ENCODE measurements around the gene MLANA.

Gene MLANA, protein sequence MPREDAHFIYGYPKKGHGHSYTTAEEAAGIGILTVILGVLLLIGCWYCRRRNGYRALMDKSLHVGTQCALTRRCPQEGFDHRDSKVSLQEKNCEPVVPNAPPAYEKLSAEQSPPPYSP

DNA sequence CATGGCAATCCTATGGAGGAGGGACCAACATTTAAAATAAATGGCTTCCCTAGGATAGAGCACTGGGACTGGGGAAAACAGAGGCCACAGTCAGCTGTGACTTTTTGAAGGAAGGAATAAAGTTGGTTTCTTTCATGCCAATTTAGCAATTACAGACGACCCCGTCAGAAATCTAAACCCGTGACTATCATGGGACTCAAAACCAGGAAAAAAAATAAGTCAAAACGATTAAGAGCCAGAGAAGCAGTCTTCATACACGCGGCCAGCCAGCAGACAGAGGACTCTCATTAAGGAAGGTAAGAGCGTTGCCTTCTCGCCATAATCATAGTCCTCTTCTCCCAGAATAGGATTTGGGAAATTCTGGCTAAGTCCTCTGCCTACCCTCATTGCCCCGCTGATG is at the start of gene MLANA:
MLANA (plus strand) TSS at position 249 of the 400 bp plus-strand sequence. CDS start 1,586 bp downstream, outside the sequence.
- DNase-seq (ENCODE audit: low read depth in 1 of 2, low spot score in 1 of 2): no peak

GRCh38 chr9:5841771-5842573 is 48.7 kb upstream of the MLANA start:
- peak in 1 of 2 donors; percentile 42 for DNase-seq (ENCODE audit: low read depth in 1 of 2, low spot score in 1 of 2)

DNA sequence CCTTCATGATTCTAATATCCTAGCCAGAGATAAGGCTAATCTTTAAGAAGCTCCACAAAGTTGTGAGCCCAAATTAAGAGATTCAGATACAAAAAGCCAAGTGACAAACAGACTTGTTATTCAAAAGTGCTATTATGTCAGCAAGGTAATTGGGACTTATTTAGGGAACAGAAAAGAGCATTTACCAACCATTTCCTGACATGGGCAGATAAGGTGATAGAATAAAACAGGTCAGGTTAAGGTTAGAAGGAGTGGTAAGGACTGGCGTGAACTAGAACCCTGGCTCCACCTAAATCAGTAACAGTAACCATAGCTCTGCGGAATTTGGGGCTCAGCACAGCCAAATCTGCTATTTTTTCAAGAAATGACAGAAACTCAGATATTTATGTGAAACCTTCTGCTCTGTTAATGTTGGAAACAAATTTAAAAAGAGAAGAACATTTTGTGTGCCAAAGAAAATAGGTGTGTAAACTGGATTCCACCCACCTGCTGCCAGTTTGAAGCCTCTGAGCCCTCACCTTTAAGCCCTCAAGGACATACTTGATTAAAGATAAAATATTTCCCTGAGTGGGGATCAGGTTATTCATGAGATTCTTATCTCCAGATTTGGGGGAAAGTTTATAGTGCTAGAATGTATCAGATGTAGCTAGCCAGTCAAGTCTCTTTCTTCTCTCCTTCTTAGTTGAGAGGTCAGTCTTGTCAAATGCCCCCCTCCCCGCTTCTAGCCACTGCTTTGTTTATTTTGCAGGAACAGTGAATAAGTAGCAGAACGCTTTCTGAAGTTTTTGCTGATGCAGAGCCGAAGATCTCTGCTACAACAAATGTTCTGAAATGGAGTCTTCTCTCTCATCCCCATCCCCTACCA is 47.5 kb upstream of the MLANA start:
- no peak for DNase-seq (ENCODE audit: low read depth in 1 of 2, low spot score in 1 of 2)

DNA sequence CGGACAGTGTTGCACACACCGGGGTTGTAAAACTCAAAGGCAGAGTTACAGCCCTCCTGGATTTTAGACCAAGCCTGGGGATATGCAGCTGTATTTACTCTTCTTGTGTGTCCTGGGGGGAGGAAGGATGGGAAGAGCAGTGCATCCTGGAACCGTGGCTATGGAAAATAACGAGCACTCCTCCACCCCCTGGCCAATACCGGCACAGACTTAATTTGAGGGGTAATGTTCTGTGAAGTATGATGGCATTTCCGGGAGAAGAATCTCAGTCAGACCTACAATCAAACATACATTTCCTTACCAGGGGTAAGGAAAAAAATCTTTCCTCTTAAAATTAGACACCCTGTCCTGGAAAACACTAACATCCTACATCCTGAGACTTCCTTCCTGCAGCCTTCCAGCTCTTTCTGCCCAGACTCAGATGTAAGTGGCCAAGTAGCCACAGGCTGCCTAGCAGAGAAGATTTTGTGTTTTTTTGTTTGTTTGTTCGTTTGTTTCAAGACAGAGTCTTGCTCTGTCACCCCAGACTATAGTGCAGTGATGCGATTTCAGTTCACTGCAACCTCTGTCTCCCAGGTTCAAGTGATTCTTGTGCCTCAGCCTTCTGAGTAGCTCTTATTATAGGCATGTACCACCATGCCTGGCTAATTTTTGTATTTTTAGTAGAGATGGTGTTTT is 46.8 kb upstream of the MLANA start:
- DNase-seq (ENCODE audit: low read depth in 1 of 2, low spot score in 1 of 2): no peak

DNA sequence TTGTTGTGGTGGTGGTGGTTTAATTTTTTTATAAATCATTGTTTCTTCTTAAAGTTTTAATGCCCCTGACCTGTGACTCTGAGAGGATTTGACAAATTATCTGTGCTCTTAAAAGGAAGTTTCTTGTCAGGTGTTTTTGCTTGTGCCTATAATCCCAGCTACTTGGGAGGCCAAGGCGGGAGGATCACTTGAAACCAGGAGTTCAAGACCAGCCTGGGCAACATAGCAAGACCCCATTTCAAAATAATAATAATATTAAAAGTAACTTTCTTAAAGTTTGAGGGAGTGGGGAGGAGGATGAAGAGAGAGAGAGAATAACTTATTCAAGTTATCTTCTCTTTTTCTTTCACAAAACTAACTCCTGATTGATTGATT is 45.5 kb upstream of the MLANA start:
- no peak for DNase-seq (ENCODE audit: low read depth in 1 of 2, low spot score in 1 of 2)

GRCh38 chr9:5846096-5846495 is 44.6 kb upstream of the MLANA start:
- no peak for DNase-seq (ENCODE audit: low read depth in 1 of 2, low spot score in 1 of 2)

DNA sequence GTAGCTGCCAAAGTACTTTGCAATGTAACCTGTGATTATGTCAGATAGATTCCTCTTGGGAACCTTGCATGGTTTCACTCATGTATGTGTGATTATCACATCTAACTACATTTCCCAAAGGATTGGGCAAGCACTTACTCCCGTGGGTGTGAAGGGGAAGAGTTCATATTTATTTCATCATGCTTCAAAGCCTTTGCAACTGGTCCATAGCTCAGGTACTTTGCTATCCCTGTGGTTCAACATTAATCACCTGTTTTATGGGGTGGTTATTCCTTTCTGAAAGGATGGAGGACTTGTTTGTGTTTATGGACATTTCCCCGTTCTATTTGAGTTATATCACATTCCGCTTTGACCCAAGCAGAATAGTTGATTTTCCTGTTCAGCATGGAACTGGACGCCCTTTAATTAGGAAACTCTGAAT is 44.2 kb upstream of the MLANA start:
- no peak for DNase-seq (ENCODE audit: low read depth in 1 of 2, low spot score in 1 of 2)

- no peak for DNase-seq (ENCODE audit: low read depth in 1 of 2, low spot score in 1 of 2)
Measured at GRCh38 chr9:5848372-5848882, 42.3 kb upstream of the MLANA start.

GRCh38 chr9:5850724-5851122 is 40.0 kb upstream of the MLANA start:
- DNase-seq (ENCODE audit: low read depth in 1 of 2, low spot score in 1 of 2): no peak

- DNase-seq (ENCODE audit: low read depth in 1 of 2, low spot score in 1 of 2): peak in 1 of 2 donors; percentile 51
Measured at GRCh38 chr9:5851445-5851844, 39.2 kb upstream of the MLANA start.

DNA sequence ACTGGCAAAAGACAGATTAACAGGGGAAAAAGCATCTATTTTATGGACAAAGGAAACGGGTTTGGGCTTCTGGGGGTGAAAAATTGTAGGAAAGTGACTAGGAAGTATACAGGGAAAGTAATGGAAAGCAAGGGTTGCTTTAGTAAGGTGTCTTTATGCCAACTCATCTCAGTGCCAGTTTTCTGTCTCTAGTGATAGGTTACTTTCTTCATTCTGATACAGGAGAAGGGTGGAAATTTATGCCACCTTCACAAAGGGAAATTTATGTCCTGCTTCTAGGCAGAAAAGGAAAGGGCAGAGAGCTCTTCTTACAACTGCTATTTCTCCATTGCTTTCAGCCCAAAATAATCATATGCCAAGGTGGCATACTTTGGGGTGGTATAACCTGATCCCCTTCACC is 37.7 kb upstream of the MLANA start:
- DNase-seq (ENCODE audit: low read depth in 1 of 2, low spot score in 1 of 2): no peak

GRCh38 chr9:5853617-5854016 is 37.1 kb upstream of the MLANA start:
- no peak for DNase-seq (ENCODE audit: low read depth in 1 of 2, low spot score in 1 of 2)

DNA sequence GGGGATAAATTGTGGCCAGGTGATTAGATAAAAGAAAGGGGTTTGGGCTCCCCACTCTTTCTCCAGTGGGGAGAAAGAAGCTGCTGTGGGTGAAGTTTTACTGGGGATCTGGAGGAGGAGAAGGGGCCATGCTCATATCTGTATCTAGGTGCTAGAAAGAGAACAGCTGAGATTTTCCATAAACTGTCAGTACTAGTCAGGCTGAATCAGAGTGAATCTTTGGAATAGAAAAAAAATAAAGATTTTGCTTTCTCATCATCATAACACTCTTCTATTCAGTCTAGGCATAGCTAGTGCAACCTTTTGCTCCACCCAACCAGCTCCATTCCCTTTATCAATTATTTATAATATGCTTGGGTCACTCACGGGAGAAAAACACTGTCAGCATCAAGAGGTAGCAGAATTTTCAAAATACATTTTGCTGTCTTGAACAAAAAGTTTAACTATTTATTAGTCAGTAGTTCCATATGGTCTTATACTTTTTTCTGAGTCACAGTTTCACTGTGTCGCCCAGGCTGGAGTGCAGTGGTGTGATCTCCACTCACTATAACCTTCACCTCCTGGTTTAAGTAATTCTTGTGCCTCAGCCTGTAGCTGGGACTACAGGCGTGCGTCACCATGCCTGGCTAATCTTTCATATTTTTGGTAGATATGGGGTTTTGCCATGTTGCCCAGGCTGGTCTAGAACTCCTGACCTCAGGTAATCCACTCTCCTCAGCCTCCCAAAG is 36.5 kb upstream of the MLANA start:
- DNase-seq (ENCODE audit: low read depth in 1 of 2, low spot score in 1 of 2): no peak

- DNase-seq (ENCODE audit: low read depth in 1 of 2, low spot score in 1 of 2): no peak
Measured at GRCh38 chr9:5857928-5858327, 32.8 kb upstream of the MLANA start.

- no peak for DNase-seq (ENCODE audit: low read depth in 1 of 2, low spot score in 1 of 2)
Measured at GRCh38 chr9:5858833-5859232, 31.9 kb upstream of the MLANA start.

GRCh38 chr9:5863092-5863746 is 27.5 kb upstream of the MLANA start:
- DNase-seq (ENCODE audit: low read depth in 1 of 2, low spot score in 1 of 2): no peak

- DNase-seq (ENCODE audit: low read depth in 1 of 2, low spot score in 1 of 2): no peak
Measured at GRCh38 chr9:5864446-5864845, 26.2 kb upstream of the MLANA start.

- no peak for DNase-seq (ENCODE audit: low read depth in 1 of 2, low spot score in 1 of 2)
Measured at GRCh38 chr9:5866272-5866671, 24.4 kb upstream of the MLANA start.

DNA sequence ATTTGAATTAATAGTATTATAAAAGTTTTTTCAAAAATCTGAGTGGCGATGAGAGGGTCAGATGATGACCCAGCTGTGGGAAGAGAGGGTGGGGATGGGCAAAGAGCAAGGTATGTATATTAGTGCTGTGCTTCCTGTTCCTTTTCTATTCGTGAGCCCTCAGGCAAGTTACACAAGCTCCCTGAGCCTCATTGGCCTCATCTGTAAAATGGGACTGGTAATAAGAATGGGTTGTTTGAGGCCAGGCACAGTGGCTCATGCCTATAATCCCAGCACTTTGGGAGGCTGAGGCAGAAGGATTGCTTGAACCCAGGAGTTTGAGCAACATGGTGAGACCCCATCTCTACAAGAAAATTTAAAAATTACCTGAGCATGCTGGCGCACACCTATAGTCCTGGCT is 24.0 kb upstream of the MLANA start:
- DNase-seq (ENCODE audit: low read depth in 1 of 2, low spot score in 1 of 2): no peak

DNA sequence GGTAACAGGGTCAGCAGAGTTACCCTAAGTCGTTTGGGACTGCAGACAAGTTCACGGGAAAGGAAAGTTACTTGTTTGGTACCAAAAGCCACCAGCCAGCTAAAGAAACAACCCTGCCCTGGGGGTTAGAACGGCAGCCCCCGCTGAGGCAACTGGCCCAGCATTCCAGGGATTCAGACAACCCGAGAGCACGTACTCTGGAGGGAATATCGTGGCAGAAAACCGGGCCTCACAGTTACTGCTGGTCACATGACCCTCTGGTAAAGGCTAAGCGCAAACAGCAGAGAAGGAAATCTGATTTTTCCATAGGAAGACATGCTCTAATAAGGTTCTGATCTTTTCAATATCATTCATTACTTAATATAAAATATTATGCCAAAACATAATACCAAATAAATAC is 22.5 kb upstream of the MLANA start:
- no peak for DNase-seq (ENCODE audit: low read depth in 1 of 2, low spot score in 1 of 2)

Data from activated CD4-positive, alpha-beta T cell treated with anti-CD3 and anti-CD28 coated beads, Interleukin-2, amount 50 U/mL, for 24 hours (primary cell).